Endothelial cell of umbilical vein (primary cell): ENCODE data around the gene PCDHB13. TPM values are rescaled to one million over a fixed set of nuclear protein-coding genes. Genes with fewer than 3 reads are reported as not detected.

ENCODE experiments used
- BruUV-seq: library from RNA; stranded (reverse); fragments of 400-500 nt; replicated peaks from 2 replicates; lab custom pipeline; 2021; lab: Mats Ljungman, UMichigan
- CTCF ChIA-PET: fragments of 300-600, 350-600 bp; sonication (Branson Sonifier 250); formaldehyde crosslinking; loops from one replicate; lab custom pipeline; 2021; ENCODE audit warnings: antibody characterized with exemption, inconsistent platforms; lab: Charles Lee
- POLR2A ChIA-PET: fragments of 300-600, 350-600 bp; sonication (Branson Sonifier 250); formaldehyde crosslinking; loops from one replicate; lab custom pipeline; 2021; ENCODE audit warnings: antibody characterized with exemption, inconsistent platforms; lab: Charles Lee
- DNase-seq: peaks from one replicate; pipeline ENCODE4 v3.0.0-alpha.2; 2011; ENCODE audit warnings: low read depth, low spot score
- FAIRE-seq: peaks from 2 replicates; lab custom pipeline; 2011; peaks lifted over from hg19 to GRCh38; lab: Jason Lieb, UNC
- H2AFZ ChIP-seq: 2 replicates; pipeline ENCODE4 v1.6.0; 2012; ENCODE audit warnings: low read depth, low read length, control low read depth, inconsistent platforms
- H3K27ac ChIP-seq: 2 replicates; pipeline ENCODE4 v1.5.1; 2011; ENCODE audit warnings: low read depth, mild to moderate bottlenecking, control low read depth, low read length, moderate library complexity; ENCODE audit not compliant: insufficient read depth
- H3K27me3 ChIP-seq, 2 experiments: 2 replicates each; pipeline versions ENCODE4 v1.6.0 to v1.6.1; 2011; ENCODE audit warnings: low read length in 2 of 2, mixed read lengths in 1 of 2; ENCODE audit not compliant: control insufficient read depth in 2 of 2, insufficient read depth in 2 of 2
- H3K36me3 ChIP-seq, 2 experiments: 2 replicates in 1 of 2; 3 replicates in 1 of 2; pipeline ENCODE4 v1.5.1; 2011; ENCODE audit warnings: low read length in 2 of 2, mild to moderate bottlenecking in 1 of 2, moderate library complexity in 1 of 2; ENCODE audit not compliant: control insufficient read depth in 2 of 2, insufficient read depth in 2 of 2; ENCODE audit errors: extremely low read depth in 1 of 2
- H3K4me1 ChIP-seq: 3 replicates; pipeline ENCODE4 v1.5.1; 2011; ENCODE audit warnings: mild to moderate bottlenecking, low read length; ENCODE audit not compliant: control insufficient read depth, insufficient read depth; ENCODE audit errors: extremely low read depth
- H3K4me2 ChIP-seq: 2 replicates; pipeline ENCODE4 v1.6.1; 2011; ENCODE audit warnings: low read length, control low read depth, mixed read lengths; ENCODE audit not compliant: insufficient read depth
- H3K4me3 ChIP-seq, 3 experiments: fragments of 200-600 bp in 1 of 3; sonication (generic), shearing (Covaris generic) in 1 of 3; replicated peaks in 1 of 3; 2 replicates each; pipeline ENCODE4 v1.5.1; 2011 to 2016; ENCODE audit warnings: control low read depth in 3 of 3, low read length in 3 of 3, mild to moderate bottlenecking in 2 of 3, inconsistent platforms in 1 of 3, low read depth in 1 of 3, moderate library complexity in 1 of 3; ENCODE audit not compliant: insufficient read depth in 1 of 3
- H3K79me2 ChIP-seq: 2 replicates; pipeline ENCODE4 v1.6.0; 2012; ENCODE audit warnings: low read length, inconsistent platforms; ENCODE audit not compliant: control insufficient read depth, insufficient read depth
- H3K9ac ChIP-seq: replicated peaks from 2 replicates; pipeline ENCODE3; 2011; ENCODE audit warnings: low read length, control low read depth; ENCODE audit not compliant: insufficient read depth; ENCODE audit errors: extremely low read depth
- H3K9me1 ChIP-seq: replicated peaks from 3 replicates; pipeline ENCODE4 v1.6.0; 2011; ENCODE audit warnings: mild to moderate bottlenecking, low read length; ENCODE audit not compliant: control insufficient read depth, insufficient read depth; ENCODE audit errors: extremely low read depth
- H3K9me3 ChIP-seq: replicated peaks from 2 replicates; pipeline ENCODE4 v1.5.1; 2012; ENCODE audit warnings: low read length, inconsistent platforms; ENCODE audit not compliant: control insufficient read depth, insufficient read depth
- H4K20me1 ChIP-seq: replicated peaks from 2 replicates; pipeline ENCODE3; 2011; ENCODE audit warnings: mild to moderate bottlenecking, low read length; ENCODE audit not compliant: control insufficient read depth, insufficient read depth; ENCODE audit errors: extremely low read depth
- CTCF ChIP-seq, 2 donors: IDR thresholded peaks; 1 replicate in 1 of 2; 2 replicates in 1 of 2; pipeline ENCODE4 v1.5.1; 2011; ENCODE audit warnings: low read length in 2 of 2, mild to moderate bottlenecking in 2 of 2, moderate library complexity in 2 of 2, control low read depth in 1 of 2, inconsistent platforms in 1 of 2, low read depth in 1 of 2; ENCODE audit not compliant: insufficient read depth in 1 of 2; ENCODE audit errors: extremely low read depth in 1 of 2
- EZH2 ChIP-seq: IDR thresholded peaks from 2 replicates; pipeline ENCODE4 v1.6.1; 2012; ENCODE audit warnings: borderline replicate concordance, low read depth, mild to moderate bottlenecking, moderate library complexity, low read length, inconsistent platforms; ENCODE audit not compliant: severe bottlenecking
- FOS ChIP-seq: IDR thresholded peaks from 2 replicates; pipeline ENCODE4 v1.6.1; 2011; ENCODE audit warnings: mild to moderate bottlenecking, low read length, moderate library complexity, borderline replicate concordance; ENCODE audit not compliant: insufficient read depth
- GATA2 ChIP-seq: IDR thresholded peaks from 2 replicates; pipeline ENCODE4 v1.7.0; 2011; ENCODE audit warnings: low read depth, mild to moderate bottlenecking, moderate library complexity, mixed read lengths, low read length; ENCODE audit not compliant: insufficient read length, insufficient read depth
- JUN ChIP-seq: IDR thresholded peaks from 2 replicates; pipeline ENCODE4 v1.6.1; 2011; ENCODE audit warnings: borderline replicate concordance, low read depth; ENCODE audit not compliant: insufficient read length, insufficient read depth
- POLR2A ChIP-seq: IDR thresholded peaks from 2 replicates; pipeline ENCODE4 v1.6.1; 2012; ENCODE audit warnings: low read depth, mild to moderate bottlenecking, control low read depth, low read length
- POLR2AphosphoS5 ChIP-seq: IDR thresholded peaks from 2 replicates; pipeline ENCODE4 v1.6.1; 2012; ENCODE audit warnings: low read depth, mild to moderate bottlenecking, control low read depth, low read length, moderate library complexity; ENCODE audit not compliant: insufficient read depth
- dilution Hi-C: fragments of 300-500 bp; cut with MboI; formaldehyde crosslinking; loops from one replicate; pipeline ENCODE4 v1.15.0; 2019; ENCODE audit warnings: low sequenced_read_pairs; ENCODE audit not compliant: extremely low pct_ligation_motif_present
- intact Hi-C: fragments of 100-400 bp; cut with micrococcal nuclease; formaldehyde crosslinking; loops from one replicate; pipeline ENCODE4 v1.10.0; 2022
- polyA plus RNA-seq, 4 experiments: library from polyadenylated mRNA; depleted of rRNA in 3 of 4; stranded (reverse) in 3 of 4; unstranded in 1 of 4; fragments of >200 nt; gene quantifications; 2 replicates each; pipeline versions ENCODE4 v1.2.1 to v1.2.3, GENCODE V29; 2011 to 2012; ENCODE audit warnings: missing spikeins in 1 of 4
- total RNA-seq: library from RNA; stranded (reverse); gene quantifications from 2 replicates; pipeline ENCODE4 v1.2.3, GENCODE V29; 2021
- TF ChIP-seq, protein P1 (sequence below): IDR thresholded peaks from 2 replicates; pipeline ENCODE4 v1.6.1; 2011; ENCODE audit not compliant: insufficient read depth, insufficient read length

The PCDHB13 gene
- total and polyA plus RNA-seq, 2 donors (not counting 3 experiments of a cell fraction or from before 2014, with no cell fraction given): 0.57 to 0.77 TPM

- no peak overlapping the region for H3K9ac ChIP-seq
- BruUV-seq: no TSS peak
- H3K79me2 ChIP-seq: no peaks in the 10 kb centered on the region
- ChIA-PET CTCF (no interaction called here), POLR2A (no interaction called here)
- H3K27me3 ChIP-seq: no peaks in the 10 kb centered on the region
- no peak overlapping the region for H3K4me3 ChIP-seq
- no peaks in the 10 kb centered on the region for H4K20me1 ChIP-seq
- no peaks in the 10 kb centered on the region for H3K4me1 ChIP-seq
- FAIRE-seq (no peak), DNase-seq (no peak)
- no peak overlapping the region for H2AFZ ChIP-seq
- TF ChIP-seq POLR2A (no peak), POLR2AphosphoS5 (no peak), JUN (no peak), CTCF (IDR thresholded peaks at IDR 0.05; ENCODE audit: extremely low read depth in 1 of 2, insufficient read depth in 1 of 2, low read depth in 1 of 2, low read length in 2 of 2) (no peak), GATA2 (no peak)
- TF ChIP-seq, protein P1, sequence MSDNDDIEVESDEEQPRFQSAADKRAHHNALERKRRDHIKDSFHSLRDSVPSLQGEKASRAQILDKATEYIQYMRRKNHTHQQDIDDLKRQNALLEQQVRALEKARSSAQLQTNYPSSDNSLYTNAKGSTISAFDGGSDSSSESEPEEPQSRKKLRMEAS: no peak
- H3K9me3 ChIP-seq: peaks cover 6% of the 10 kb centered on the region
- no peaks in the 10 kb centered on the region for H3K9me1 ChIP-seq
- dilution Hi-C loops (no loop called here), intact Hi-C loops (no loop called here)
- no peaks in the 10 kb centered on the region for H3K36me3 ChIP-seq
- H3K4me2 ChIP-seq: no peak overlapping the region
- H3K27ac ChIP-seq: no peak overlapping the region
These were observed 44.7 kb downstream of the PCDHB13 start for GRCh38 chr5:141258464-141258863.

- dilution Hi-C loops (no loop called here), intact Hi-C loops (no loop called here)
- Histone ChIP-seq H3K27ac (no peak overlapping the region), H3K27me3 (no peaks in the 10 kb centered on the region), H4K20me1 (no peaks in the 10 kb centered on the region), H2AFZ (no peak overlapping the region), H3K4me3 (no peak overlapping the region), H3K9ac (no peak overlapping the region), H3K4me1 (no peaks in the 10 kb centered on the region), H3K9me3 (peaks cover 6% of the 10 kb centered on the region), H3K36me3 (no peaks in the 10 kb centered on the region), H3K9me1 (no peaks in the 10 kb centered on the region), H3K79me2 (no peaks in the 10 kb centered on the region), H3K4me2 (no peak overlapping the region)
- ChIA-PET POLR2A (no interaction called here), CTCF (no interaction called here)
- DNase-seq: no peak
- no TSS peak for BruUV-seq
- TF ChIP-seq POLR2AphosphoS5 (no peak), CTCF (IDR thresholded peaks at IDR 0.05; ENCODE audit: extremely low read depth in 1 of 2, insufficient read depth in 1 of 2, low read depth in 1 of 2, low read length in 2 of 2) (no peak), POLR2A (no peak), GATA2 (no peak), EZH2 (no peak), FOS (no peak)
- TF ChIP-seq, protein P1: no peak
- no peak for FAIRE-seq
These were observed 45.2 kb downstream of the PCDHB13 start for GRCh38 chr5:141258948-141259347.
